RWPE2 (cell line): Measurements from ENCODE around the gene PCDH15.

ENCODE experiments used
- ATAC-seq: fragments of 200-7000 bp; cut with Tn5 transposase; 3 replicates; pipeline ENCODE4 v1.9.1; 2021; ENCODE audit warnings: low read depth
- DNase-seq: peaks from one replicate; pipeline ENCODE4 v3.0.0-alpha.2; 2020; ENCODE audit warnings: low spot score
- H3K27ac ChIP-seq: fragments of 450-650 bp; 2 replicates; pipeline ENCODE4 v1.5.1; 2017; ENCODE audit warnings: mild to moderate bottlenecking; ENCODE audit not compliant: poor library complexity, severe bottlenecking
- H3K27me3 ChIP-seq: fragments of 250-450 bp; sonication (Bioruptor Pico); 2 replicates; pipeline ENCODE4 v1.5.1; 2021; ENCODE audit warnings: mild to moderate bottlenecking, moderate library complexity; ENCODE audit not compliant: insufficient read depth, poor library complexity, severe bottlenecking
- H3K36me3 ChIP-seq: fragments of 250-450 bp; sonication (Bioruptor Pico); 2 replicates; pipeline ENCODE4 v1.5.1; 2020; ENCODE audit warnings: low read depth, mild to moderate bottlenecking, moderate library complexity
- H3K4me1 ChIP-seq: fragments of 250-450 bp; sonication (Bioruptor Pico); 2 replicates; pipeline ENCODE4 v1.5.1; 2021; ENCODE audit warnings: mild to moderate bottlenecking, moderate library complexity; ENCODE audit not compliant: insufficient read depth, poor library complexity, severe bottlenecking
- H3K4me3 ChIP-seq: fragments of 250-450 bp; sonication (Bioruptor Pico); 2 replicates; pipeline ENCODE4 v1.5.1; 2021; ENCODE audit warnings: mild to moderate bottlenecking, moderate library complexity; ENCODE audit not compliant: severe bottlenecking
- H3K9me3 ChIP-seq: fragments of 250-450 bp; sonication (Bioruptor Pico); 2 replicates; pipeline ENCODE4 v1.5.1; 2021; ENCODE audit warnings: mild to moderate bottlenecking, moderate library complexity; ENCODE audit not compliant: severe bottlenecking
- CTCF ChIP-seq: fragments of 450-650 bp; IDR thresholded peaks from one replicate; pipeline ENCODE4 v1.5.1; 2017; ENCODE audit warnings: mild to moderate bottlenecking, moderate library complexity; ENCODE audit not compliant: poor library complexity, severe bottlenecking

Gene PCDH15

GRCh38 chr10:54826994-54827560 lies 26.0 kb upstream of the PCDH15 start:
- Histone ChIP-seq H3K27me3 (no peaks in the 10 kb centered on the region), H3K4me3 (no peak overlapping the region), H3K4me1 (no peaks in the 10 kb centered on the region), H3K27ac (no peak overlapping the region), H3K36me3 (no peaks in the 10 kb centered on the region), H3K9me3 (no peaks in the 10 kb centered on the region)
- ATAC-seq (no peak), DNase-seq (no peak)
- TF ChIP-seq CTCF, result no peak

- Histone ChIP-seq H3K4me3 (no peak overlapping the region), H3K27me3 (no peaks in the 10 kb centered on the region), H3K9me3 (no peaks in the 10 kb centered on the region), H3K36me3 (no peaks in the 10 kb centered on the region), H3K27ac (no peak overlapping the region), H3K4me1 (peaks cover 9% of the 10 kb centered on the region)
- no peak for TF ChIP-seq CTCF
- DNase-seq (no peak), ATAC-seq (peak; percentile 48; the same call in 1 of the 3 replicates)
Observed at GRCh38 chr10:54815583-54815982, 14.6 kb upstream of the PCDH15 start.

GRCh38 chr10:54808186-54808935 lies 7.3 kb upstream of the PCDH15 start:
- TF ChIP-seq CTCF, result no peak
- H3K27ac ChIP-seq, result no peak overlapping the region
- ATAC-seq (no peak), DNase-seq (no peak)
- no peaks in the 10 kb centered on the region for H3K9me3 ChIP-seq
- H3K4me3 ChIP-seq, result no peak overlapping the region
- no peaks in the 10 kb centered on the region for H3K36me3 ChIP-seq
- H3K27me3 ChIP-seq, result no peaks in the 10 kb centered on the region
- H3K4me1 ChIP-seq, result no peaks in the 10 kb centered on the region

GRCh38 chr10:54799506-54799905 lies 1.5 kb downstream of the PCDH15 start:
- TF ChIP-seq CTCF, result no peak
- Histone ChIP-seq H3K36me3 (no peaks in the 10 kb centered on the region), H3K4me3 (no peak overlapping the region), H3K4me1 (peaks cover 13% of the 10 kb centered on the region), H3K27ac (no peak overlapping the region), H3K27me3 (no peaks in the 10 kb centered on the region), H3K9me3 (no peaks in the 10 kb centered on the region)
- ATAC-seq (no peak), DNase-seq (no peak)
